ENCODE results near the gene BCAS1. TPM values are rescaled to one million over a fixed set of nuclear protein-coding genes. Genes with fewer than 3 reads are reported as not detected.

The BCAS1 gene
- total RNA-seq, 4 donors from 2014 or later = 0.29 to 0.83 TPM; not detected in 2

DNA sequence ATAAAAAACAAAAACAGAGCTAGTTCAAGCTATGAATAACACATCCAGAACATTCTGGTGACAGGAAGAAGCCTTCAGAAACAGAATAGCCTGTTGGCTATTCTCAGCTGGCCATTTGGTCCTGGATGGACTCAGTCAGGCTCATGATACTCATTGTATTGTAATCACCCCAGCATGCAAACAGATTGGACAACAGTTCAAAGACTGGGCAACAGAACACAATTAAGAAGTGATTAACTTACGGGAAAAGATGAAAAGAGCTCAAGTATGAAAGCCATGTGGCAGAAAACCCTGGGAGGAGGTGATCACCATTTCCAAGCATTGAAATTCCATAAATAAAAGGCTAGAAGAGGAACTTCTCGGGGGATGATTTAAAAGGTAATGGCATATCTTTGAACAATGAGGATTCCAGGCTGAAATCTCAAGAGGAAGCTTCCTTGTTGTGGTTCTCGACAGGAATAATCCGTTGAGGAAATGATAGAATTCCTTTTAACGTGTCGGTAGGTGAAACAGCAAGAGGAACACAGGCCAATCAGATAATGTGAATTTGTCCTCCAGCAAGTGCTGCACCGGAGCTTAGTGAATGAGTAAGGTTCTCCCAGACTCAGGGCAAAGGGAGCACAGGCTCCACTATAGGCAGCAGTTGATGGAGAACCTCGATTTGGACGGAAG is 172.4 kb downstream of the BCAS1 start:
- Histone ChIP-seq H3K9me3 (no peaks in the 10 kb centered on the region), H3K27ac (peak overlapping the region; percentile 23 to 44), H3K4me3 (no peak overlapping the region), H3K27me3 (no peaks in the 10 kb centered on the region), H3K36me3 (no peaks in the 10 kb centered on the region), H3K4me1 (peaks cover 0 to 4% of the 10 kb centered on the region in 2 donors)
- TF ChIP-seq POLR2A (IDR thresholded peaks at IDR 0.05) = no peak
- no peak for TF ChIP-seq CTCF (IDR thresholded peaks at IDR 0.05)
- intact Hi-C loops (cut with DNase I; ENCODE audit: low total_unique reads) = no loop called here
- DNase-seq = no peak

GRCh38 chr20:53896647-53897046 is 173.7 kb downstream of the BCAS1 start:
- no peak for TF ChIP-seq POLR2A (IDR thresholded peaks at IDR 0.05)
- TF ChIP-seq CTCF (IDR thresholded peaks at IDR 0.05) = no peak
- H3K4me3 ChIP-seq = no peak overlapping the region
- no peaks in the 10 kb centered on the region for H3K36me3 ChIP-seq
- no peaks in the 10 kb centered on the region for H3K9me3 ChIP-seq
- peaks cover 0 to 4% of the 10 kb centered on the region in 2 donors for H3K4me1 ChIP-seq
- H3K27me3 ChIP-seq = no peaks in the 10 kb centered on the region
- no peak overlapping the region for H3K27ac ChIP-seq
- intact Hi-C loops (cut with DNase I; ENCODE audit: low total_unique reads) = no loop called here
- no peak for DNase-seq

DNA sequence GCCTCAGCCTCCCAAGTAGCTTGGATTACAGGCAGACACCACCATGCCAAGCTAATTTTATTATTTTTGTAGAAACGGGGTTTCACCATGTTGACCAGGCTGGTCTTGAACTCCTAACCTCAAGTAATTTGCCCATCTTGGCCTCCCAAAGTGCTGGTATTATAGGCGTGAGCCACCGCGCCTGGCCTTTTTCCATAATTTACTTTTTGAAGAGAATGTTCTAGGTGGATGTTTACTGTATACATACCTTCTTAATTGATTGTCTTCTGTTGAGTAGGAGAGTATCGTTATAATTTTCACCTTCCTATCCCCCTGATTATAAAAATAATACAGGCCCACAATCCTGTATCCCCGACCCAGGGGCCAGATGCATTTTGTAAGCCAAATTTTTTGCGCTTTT is 174.4 kb downstream of the BCAS1 start:
- H3K4me1 ChIP-seq = peaks cover 0 to 4% of the 10 kb centered on the region in 2 donors
- no peaks in the 10 kb centered on the region for H3K36me3 ChIP-seq
- no peaks in the 10 kb centered on the region for H3K9me3 ChIP-seq
- intact Hi-C loops (cut with DNase I; ENCODE audit: low total_unique reads) = no loop called here
- H3K27me3 ChIP-seq = no peaks in the 10 kb centered on the region
- no peak for DNase-seq
- no peak overlapping the region for H3K4me3 ChIP-seq
- no peak for TF ChIP-seq POLR2A (IDR thresholded peaks at IDR 0.05)
- no peak for TF ChIP-seq CTCF (IDR thresholded peaks at IDR 0.05)
- no peak overlapping the region for H3K27ac ChIP-seq

- H3K9me3 ChIP-seq = no peaks in the 10 kb centered on the region
- intact Hi-C loops (cut with DNase I; ENCODE audit: low total_unique reads) = no loop called here
- no peak for TF ChIP-seq POLR2A (IDR thresholded peaks at IDR 0.05)
- TF ChIP-seq CTCF (IDR thresholded peaks at IDR 0.05) = no peak
These were observed 175.0 kb downstream of the BCAS1 start for GRCh38 chr20:53895385-53895755.

DNA sequence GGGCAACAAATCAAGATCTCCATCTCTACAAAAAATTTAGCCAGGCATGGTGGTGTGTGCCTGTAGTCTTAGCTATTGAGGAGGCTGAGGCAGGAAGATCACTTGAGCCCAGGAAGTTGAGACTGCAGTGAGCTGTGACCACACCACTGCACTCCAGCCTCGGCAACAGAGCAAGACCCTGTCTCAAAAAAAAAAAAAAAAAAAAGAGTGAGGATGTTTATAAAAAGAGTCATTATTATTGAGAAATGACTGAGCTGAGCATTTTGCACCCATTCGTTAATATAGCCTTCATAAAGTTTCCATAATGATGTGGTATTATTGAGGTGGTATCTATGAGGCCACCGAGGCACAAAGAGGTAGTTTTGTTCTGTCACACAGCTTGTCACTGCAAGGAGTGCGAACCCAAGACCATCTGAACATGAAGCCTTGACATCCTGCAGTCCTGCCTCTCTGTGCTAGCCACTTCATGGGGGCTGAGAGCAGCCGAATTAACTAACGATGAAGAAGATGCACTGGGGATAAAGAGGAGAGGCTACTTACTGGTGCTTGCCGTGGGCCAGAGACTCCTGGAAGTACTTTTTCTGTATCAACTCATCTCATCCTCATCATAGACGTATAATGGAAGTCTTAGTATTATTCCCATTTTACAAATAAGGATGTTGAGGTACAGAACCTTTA is 175.5 kb downstream of the BCAS1 start:
- intact Hi-C loops (cut with DNase I; ENCODE audit: low total_unique reads) = no loop called here
- H3K27me3 ChIP-seq = no peaks in the 10 kb centered on the region
- no peaks in the 10 kb centered on the region for H3K36me3 ChIP-seq
- DNase-seq = no peak
- no peak overlapping the region for H3K27ac ChIP-seq
- TF ChIP-seq CTCF (IDR thresholded peaks at IDR 0.05) = no peak
- TF ChIP-seq POLR2A (IDR thresholded peaks at IDR 0.05) = no peak
- no peak overlapping the region for H3K4me3 ChIP-seq
- no peaks in the 10 kb centered on the region for H3K9me3 ChIP-seq
- peaks cover 0 to 4% of the 10 kb centered on the region in 2 donors for H3K4me1 ChIP-seq

More at GRCh38 chr20:53895385-53895755, 175.0 kb downstream of the BCAS1 start:
- no peak overlapping the region for H3K4me3 ChIP-seq
- H3K27ac ChIP-seq = no peak overlapping the region
- H3K27me3 ChIP-seq = no peaks in the 10 kb centered on the region
- DNase-seq = no peak
- no peaks in the 10 kb centered on the region for H3K36me3 ChIP-seq
- peaks cover 0 to 4% of the 10 kb centered on the region in 2 donors for H3K4me1 ChIP-seq
